Measurements from ENCODE around the gene PTPRO.

The PTPRO gene

GRCh38 chr12:15355766-15356165, 33.5 kb downstream of the PTPRO start:
- no peak for DNase-seq

- DNase-seq, result no peak
Observed at GRCh38 chr12:15356951-15357364, 34.6 kb downstream of the PTPRO start.

- no peak for DNase-seq
Observed at GRCh38 chr12:15364221-15365160, 42.2 kb downstream of the PTPRO start.

GRCh38 chr12:15368812-15369211, 46.5 kb downstream of the PTPRO start:
- DNase-seq, result no peak

- DNase-seq, result no peak
Observed at GRCh38 chr12:15372352-15372751, 50.0 kb downstream of the PTPRO start.

GRCh38 chr12:15387772-15388171, 65.5 kb downstream of the PTPRO start:
- no peak for DNase-seq

GRCh38 chr12:15389561-15389960, 67.3 kb downstream of the PTPRO start:
- DNase-seq, result no peak

- DNase-seq, result no peak
Observed at GRCh38 chr12:15393037-15393436, 70.7 kb downstream of the PTPRO start.

- DNase-seq, result no peak
Observed at GRCh38 chr12:15393995-15394394, 71.7 kb downstream of the PTPRO start.

- no peak for DNase-seq
Observed at GRCh38 chr12:15404485-15404884, 82.2 kb downstream of the PTPRO start.

GRCh38 chr12:15405606-15406005, 83.3 kb downstream of the PTPRO start:
- no peak for DNase-seq

- no peak for DNase-seq
Observed at GRCh38 chr12:15407025-15407424, 84.7 kb downstream of the PTPRO start.

- DNase-seq, result no peak
Observed at GRCh38 chr12:15411842-15412241, 89.5 kb downstream of the PTPRO start.

GRCh38 chr12:15417691-15418090, 95.4 kb downstream of the PTPRO start:
- DNase-seq, result no peak

- DNase-seq, result no peak
Observed at GRCh38 chr12:15423629-15424028, 101.3 kb downstream of the PTPRO start.

GRCh38 chr12:15427913-15428312, 105.6 kb downstream of the PTPRO start:
- no peak for DNase-seq

- DNase-seq, result no peak
Observed at GRCh38 chr12:15428632-15429031, 106.3 kb downstream of the PTPRO start.

- DNase-seq, result no peak
Observed at GRCh38 chr12:15429262-15429661, 107.0 kb downstream of the PTPRO start.

- no peak for DNase-seq
Observed at GRCh38 chr12:15435597-15435996, 113.3 kb downstream of the PTPRO start.

GRCh38 chr12:15439459-15439858, 117.2 kb downstream of the PTPRO start:
- DNase-seq, result no peak

- no peak for DNase-seq
Observed at GRCh38 chr12:15443050-15443449, 120.7 kb downstream of the PTPRO start.

- DNase-seq, result no peak
Observed at GRCh38 chr12:15443611-15444010, 121.3 kb downstream of the PTPRO start.

GRCh38 chr12:15444523-15444922, 122.2 kb downstream of the PTPRO start:
- DNase-seq, result no peak

GRCh38 chr12:15446807-15447206, 124.5 kb downstream of the PTPRO start:
- no peak for DNase-seq

- DNase-seq, result no peak
Observed at GRCh38 chr12:15453613-15454012, 131.3 kb downstream of the PTPRO start.

Data from effector CD8-positive, alpha-beta T cell (primary cell).